Stomach (tissue), 9 donors: Measurements from ENCODE around the gene ETV6. TPM values are rescaled to one million over a fixed set of nuclear protein-coding genes. Genes with fewer than 3 reads are reported as not detected.

Experiments used
- DNase-seq, 2 donors: peaks; one replicate each; pipeline versions ENCODE4 v3.0.0 to v3.0.0-alpha.2; 2013 to 2019
- H3K27ac ChIP-seq, 5 donors: fragments of 200-600 bp in 4 of 5; sonication (generic) in 4 of 5; one replicate each; pipeline ENCODE4 v1.5.1; 2013 to 2019; ENCODE audit warnings: mild to moderate bottlenecking in 1 of 5, moderate library complexity in 1 of 5
- H3K27me3 ChIP-seq, 3 donors: fragments of 200-600 bp; sonication (generic); one replicate each; pipeline ENCODE4 v1.5.1; 2017 to 2019; ENCODE audit warnings: mixed run types in 1 of 3
- H3K36me3 ChIP-seq, 4 donors: fragments of 200-600 bp; sonication (generic); 1 replicate in 3 of 4; 2 replicates in 1 of 4; pipeline ENCODE4 v1.5.1; 2016 to 2019
- H3K4me1 ChIP-seq, 4 donors: fragments of 200-600 bp; sonication (generic); one replicate each; pipeline ENCODE4 v1.5.1; 2016 to 2019
- H3K4me3 ChIP-seq, 4 donors: fragments of 200-600 bp; sonication (generic) in 3 of 4; one replicate each; pipeline ENCODE4 v1.5.1; 2016 to 2019; ENCODE audit warnings: mild to moderate bottlenecking in 1 of 4
- H3K9me3 ChIP-seq, 4 donors: fragments of 200-600 bp; sonication (generic); one replicate each; pipeline ENCODE4 v1.5.1; 2016 to 2019
- EP300 ChIP-seq: sonication (generic); formaldehyde crosslinking; IDR thresholded peaks from one replicate; pipeline ENCODE4 v1.6.1; 2017; ENCODE audit warnings: antibody characterized with exemption
- POLR2A ChIP-seq, 4 donors: fragments of 450-650 bp; IDR thresholded peaks; one replicate each; pipeline ENCODE4 v1.6.1; 2016; ENCODE audit warnings: antibody characterized with exemption in 4 of 4, control low read depth in 2 of 4, mild to moderate bottlenecking in 1 of 4, moderate library complexity in 1 of 4
- POLR2AphosphoS5 ChIP-seq, 3 donors: sonication (generic); formaldehyde crosslinking; IDR thresholded peaks; one replicate each; pipeline ENCODE4 v1.6.1; 2016; ENCODE audit warnings: antibody characterized with exemption in 3 of 3
- WGBS, 5 donors: extraction: QIAGEN DNeasy Blood & Tissue Kit in 3 of 5; methylation state at CpG; one replicate each; pipeline versions ENCODE4 v1.1.5 to v1.1.7; 2013 to 2018; 5-methylcytosine and 5-hydroxymethylcytosine counted together
- intact Hi-C: fragments of 100-400 bp; cut with DNase I; formaldehyde crosslinking; loops from one replicate; pipeline ENCODE4 v1.15.1; 2023; ENCODE audit warnings: low total_unique reads
- polyA plus RNA-seq, 3 donors: library from polyadenylated mRNA; stranded (reverse); fragments of 200-250 nt; gene quantifications; one replicate each; pipeline ENCODE4 v1.2.3, GENCODE V29; 2013
- total RNA-seq, 5 donors: library from RNA; depleted of rRNA; stranded (reverse); fragments of >200 nt; gene quantifications; one replicate each; pipeline versions ENCODE4 v1.1.0 to v1.2.3, GENCODE V29; 2014 to 2016
- TF ChIP-seq, protein P1 (sequence below), 7 experiments: fragments of 450-650 bp in 4 of 7; fragments of 200-600 bp in 3 of 7; sonication (generic) in 3 of 7; IDR thresholded peaks; one replicate each; pipeline ENCODE4 v1.5.1; 2016 to 2019; ENCODE audit warnings: antibody characterized with exemption in 7 of 7, control low read depth in 2 of 7, mild to moderate bottlenecking in 1 of 7
- donor health status: healthy with polysubstance abuse.
- donor health status: Bipolar disorder and iron deficiency.
- donor health status: healthy.

ETV6 gene
- total and polyA plus RNA-seq, 8 donors = 4.1 to 60.3 (median 13.4) TPM

DNA sequence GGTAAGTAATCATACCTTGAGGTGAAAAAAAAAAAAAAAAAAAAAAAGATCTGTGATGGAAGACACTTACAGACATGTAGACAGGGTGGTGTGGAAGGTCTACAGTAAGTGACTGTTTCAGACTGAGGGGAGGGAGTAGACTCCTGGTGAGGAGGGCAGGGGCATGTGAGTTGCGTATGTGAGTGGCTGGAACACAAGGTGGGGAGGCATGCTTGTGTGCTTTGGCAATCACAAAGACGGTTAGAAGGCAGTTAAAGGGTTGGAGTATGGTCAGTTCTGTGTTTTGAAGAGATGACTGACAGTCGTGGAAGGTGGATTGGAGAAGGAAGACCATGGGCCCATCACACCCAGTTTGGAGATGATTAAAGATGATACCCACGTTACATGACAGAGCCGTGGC, 65.2 kb downstream of the ETV6 start:
- H3K9me3 ChIP-seq = no peaks in the 10 kb centered on the region
- H3K36me3 ChIP-seq = no peaks in the 10 kb centered on the region
- H3K27ac ChIP-seq = no peak overlapping the region
- no peak for TF ChIP-seq POLR2A (IDR thresholded peaks at IDR 0.05)
- no peak for TF ChIP-seq EP300
- TF ChIP-seq, protein P1, sequence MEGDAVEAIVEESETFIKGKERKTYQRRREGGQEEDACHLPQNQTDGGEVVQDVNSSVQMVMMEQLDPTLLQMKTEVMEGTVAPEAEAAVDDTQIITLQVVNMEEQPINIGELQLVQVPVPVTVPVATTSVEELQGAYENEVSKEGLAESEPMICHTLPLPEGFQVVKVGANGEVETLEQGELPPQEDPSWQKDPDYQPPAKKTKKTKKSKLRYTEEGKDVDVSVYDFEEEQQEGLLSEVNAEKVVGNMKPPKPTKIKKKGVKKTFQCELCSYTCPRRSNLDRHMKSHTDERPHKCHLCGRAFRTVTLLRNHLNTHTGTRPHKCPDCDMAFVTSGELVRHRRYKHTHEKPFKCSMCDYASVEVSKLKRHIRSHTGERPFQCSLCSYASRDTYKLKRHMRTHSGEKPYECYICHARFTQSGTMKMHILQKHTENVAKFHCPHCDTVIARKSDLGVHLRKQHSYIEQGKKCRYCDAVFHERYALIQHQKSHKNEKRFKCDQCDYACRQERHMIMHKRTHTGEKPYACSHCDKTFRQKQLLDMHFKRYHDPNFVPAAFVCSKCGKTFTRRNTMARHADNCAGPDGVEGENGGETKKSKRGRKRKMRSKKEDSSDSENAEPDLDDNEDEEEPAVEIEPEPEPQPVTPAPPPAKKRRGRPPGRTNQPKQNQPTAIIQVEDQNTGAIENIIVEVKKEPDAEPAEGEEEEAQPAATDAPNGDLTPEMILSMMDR (IDR thresholded peaks at IDR 0.05) = no peak
- TF ChIP-seq POLR2AphosphoS5 (IDR thresholded peaks at IDR 0.05) = no peak
- peaks cover 27 to 91% (median 55%) of the 10 kb centered on the region in 4 donors for H3K4me1 ChIP-seq
- 75 to 87% (median 86%) methylated on average over 5 of the region's 5 CpGs for whole genome bisulfite sequencing, 5 donors
- intact Hi-C loops = no loop called here
- no peak overlapping the region for H3K4me3 ChIP-seq
- no peaks in the 10 kb centered on the region for H3K27me3 ChIP-seq
- DNase-seq = no peak

DNA sequence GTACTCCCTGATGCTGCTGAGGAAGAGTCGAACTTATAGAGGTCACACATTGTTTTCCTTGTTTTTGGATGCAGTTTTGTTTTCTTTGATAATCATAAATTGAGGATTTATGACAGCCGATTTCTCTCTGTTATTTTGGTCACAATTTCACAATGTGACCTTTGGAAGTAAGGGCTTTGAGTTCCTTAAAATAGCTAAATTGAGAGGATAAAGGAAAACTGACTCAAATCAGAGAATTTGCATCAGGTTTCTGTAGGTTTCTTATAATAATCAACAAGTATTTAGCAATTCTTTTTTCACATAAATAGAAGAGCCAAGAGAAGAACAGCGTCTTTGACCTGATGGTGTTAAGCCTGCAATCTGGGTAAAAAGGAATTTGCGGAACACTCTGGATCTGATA, 66.1 kb downstream of the ETV6 start:
- no peak overlapping the region for H3K4me3 ChIP-seq
- no peaks in the 10 kb centered on the region for H3K9me3 ChIP-seq
- peaks cover 23 to 90% (median 53%) of the 10 kb centered on the region in 4 donors for H3K4me1 ChIP-seq
- DNase-seq = no peak
- 88 to 93% (median 92%) methylated on average over 4 of the region's 4 CpGs for WGBS, 5 donors
- H3K36me3 ChIP-seq = no peaks in the 10 kb centered on the region
- intact Hi-C loops = no loop called here
- H3K27me3 ChIP-seq = no peaks in the 10 kb centered on the region
- no peak overlapping the region for H3K27ac ChIP-seq
- no peak for TF ChIP-seq POLR2A (IDR thresholded peaks at IDR 0.05)
- TF ChIP-seq EP300 = no peak
- no peak for TF ChIP-seq POLR2AphosphoS5 (IDR thresholded peaks at IDR 0.05)
- TF ChIP-seq, protein P1 (IDR thresholded peaks at IDR 0.05) = no peak

DNA sequence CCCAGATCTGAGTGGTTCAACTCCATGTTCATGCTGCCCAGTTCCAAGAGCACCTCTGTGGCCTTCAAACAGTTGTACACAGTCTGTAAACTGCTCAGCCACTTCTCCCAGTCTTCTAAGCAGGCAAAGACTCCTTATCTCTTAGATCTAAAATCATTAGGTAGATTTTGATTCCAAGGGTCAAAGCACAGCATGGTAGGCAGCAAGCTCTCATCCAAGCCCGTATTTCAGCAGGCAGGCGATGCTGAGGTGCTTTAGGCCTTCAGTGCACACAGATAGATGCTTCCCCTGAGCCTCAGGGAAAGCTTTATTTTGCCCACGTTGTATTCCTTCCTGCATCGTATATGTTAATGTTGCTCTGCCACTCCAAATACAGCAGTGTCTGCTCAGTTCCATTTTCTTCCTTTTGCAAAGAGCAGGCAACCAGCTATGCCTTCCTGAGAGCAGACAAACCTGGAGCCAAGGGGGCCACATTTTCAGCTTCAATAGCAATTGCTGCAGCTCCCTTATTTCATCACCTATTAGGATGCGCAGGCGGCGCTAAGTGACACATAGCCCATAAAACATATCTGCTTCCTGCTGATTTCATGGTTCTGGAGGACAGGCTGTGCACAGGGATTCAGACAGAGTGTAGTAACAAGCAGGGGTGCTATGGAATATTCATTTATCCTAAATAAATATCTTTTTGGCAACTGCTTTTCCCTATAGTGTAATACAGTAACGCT, 67.5 kb downstream of the ETV6 start:
- H3K4me3 ChIP-seq = no peak overlapping the region
- DNase-seq = no peak
- intact Hi-C loops = no loop called here
- WGBS, 5 donors = 67 to 75% (median 70%) methylated on average over 8 of the region's 8 CpGs
- H3K9me3 ChIP-seq = no peaks in the 10 kb centered on the region
- TF ChIP-seq, protein P1 (IDR thresholded peaks at IDR 0.05) = no peak
- TF ChIP-seq EP300 (no peak), POLR2AphosphoS5 (IDR thresholded peaks at IDR 0.05) (no peak), POLR2A (IDR thresholded peaks at IDR 0.05) (no peak)
- peaks cover 21 to 80% (median 45%) of the 10 kb centered on the region in 4 donors for H3K4me1 ChIP-seq
- H3K27ac ChIP-seq = no peak overlapping the region
- no peaks in the 10 kb centered on the region for H3K27me3 ChIP-seq
- H3K36me3 ChIP-seq = no peaks in the 10 kb centered on the region

DNA sequence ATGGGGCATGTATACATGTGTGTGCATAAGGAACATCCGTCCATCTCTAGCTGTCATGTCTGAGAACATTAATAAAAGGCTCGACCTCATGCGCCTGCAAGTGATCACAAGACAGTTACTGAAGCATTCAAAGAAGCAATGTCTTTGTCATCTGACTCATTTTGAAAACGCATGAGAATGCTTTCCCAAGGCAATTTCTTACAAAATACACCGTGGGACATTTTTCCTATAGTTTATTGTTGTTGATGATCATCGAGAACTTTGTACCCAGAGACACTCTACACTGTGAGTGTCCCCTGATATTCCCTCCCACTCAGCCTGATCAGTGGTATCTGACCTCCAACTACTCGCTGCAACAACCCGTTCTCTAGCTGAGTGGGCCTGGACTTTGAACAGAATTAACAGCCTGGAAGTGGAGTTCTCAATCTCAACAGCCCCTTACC, 68.1 kb downstream of the ETV6 start:
- Histone ChIP-seq H3K36me3 (no peaks in the 10 kb centered on the region), H3K27me3 (no peaks in the 10 kb centered on the region), H3K4me3 (no peak overlapping the region), H3K9me3 (no peaks in the 10 kb centered on the region), H3K4me1 (peaks cover 21 to 81% (median 46%) of the 10 kb centered on the region in 4 donors), H3K27ac (peak overlapping the region in 1 of 5 donors; percentile 74)
- intact Hi-C loops = no loop called here
- DNase-seq = no peak
- no peak for TF ChIP-seq POLR2AphosphoS5 (IDR thresholded peaks at IDR 0.05)
- no peak for TF ChIP-seq EP300
- no peak for TF ChIP-seq POLR2A (IDR thresholded peaks at IDR 0.05)
- TF ChIP-seq, protein P1 (IDR thresholded peaks at IDR 0.05) = no peak
- WGBS, 5 donors = 61 to 79% (median 78%) methylated on average over 8 of the region's 8 CpGs
